Loucy (cell line): Measurements from ENCODE around the gene PSMG1.

ENCODE experiments used
- CTCF ChIP-seq: fragments of 200-600 bp; sonication (generic); conservative IDR thresholded peaks from 2 replicates; pipeline ENCODE4 v1.5.1; 2014; ENCODE audit warnings: mild to moderate bottlenecking, antibody characterized with exemption, low read length
- EZH2phosphoT487 ChIP-seq: fragments of 200-600 bp; IDR thresholded peaks from 2 replicates; pipeline ENCODE4 v1.6.1; 2018; ENCODE audit warnings: antibody characterized with exemption, mild to moderate bottlenecking, moderate library complexity, borderline replicate concordance

- TF ChIP-seq CTCF: no peak
- no peak for TF ChIP-seq EZH2phosphoT487
Measured at GRCh38 chr21:39134288-39134810, 48.9 kb downstream of the PSMG1 start.
